Central memory CD8-positive, alpha-beta T cell (primary cell): ENCODE data around the gene EHD1.

Experiments
- ATAC-seq: fragments of 150-1000 bp; cut with Tn5 transposase; replicated peaks from 2 replicates; pipeline ENCODE4 v1.10.0; 2022; ENCODE audit warnings: mild to moderate bottlenecking, moderate FRiP score, moderate number of reproducible peaks; ENCODE audit not compliant: poor library complexity, severe bottlenecking; ENCODE audit errors: extremely low read depth
- DNase-seq, 2 donors: peaks; one replicate each; pipeline ENCODE4 v3.0.0; 2021; ENCODE audit warnings: low spot score in 2 of 2
- H3K27ac Mint-ChIP-seq: one replicate; pipeline ENCODE4 v1.8.0; 2022; ENCODE audit warnings: low read depth, mild to moderate bottlenecking, moderate library complexity, mixed read lengths
- H3K27me3 Mint-ChIP-seq: one replicate; pipeline ENCODE4 v1.8.0; 2022; ENCODE audit warnings: mixed read lengths
- H3K36me3 Mint-ChIP-seq: one replicate; pipeline ENCODE4 v1.8.0; 2022; ENCODE audit warnings: mild to moderate bottlenecking, moderate library complexity, mixed read lengths; ENCODE audit not compliant: insufficient read depth
- H3K4me1 Mint-ChIP-seq: one replicate; pipeline ENCODE4 v1.8.0; 2022; ENCODE audit warnings: mixed read lengths
- H3K4me3 Mint-ChIP-seq: one replicate; pipeline ENCODE4 v1.8.0; 2022; ENCODE audit warnings: mild to moderate bottlenecking, moderate library complexity, mixed read lengths
- H3K9me3 Mint-ChIP-seq: one replicate; pipeline ENCODE4 v1.8.0; 2022; ENCODE audit warnings: mixed read lengths

Gene EHD1

GRCh38 chr11:64845129-64845775 is 33.2 kb downstream of the EHD1 start:
- no peak for ATAC-seq
- H3K27me3 Mint-ChIP-seq = no peaks in the 10 kb centered on the region
- peaks cover 46% of the 10 kb centered on the region for H3K4me1 Mint-ChIP-seq
- DNase-seq = no peak
- H3K27ac Mint-ChIP-seq = peak overlapping the region; percentile 9
- H3K4me3 Mint-ChIP-seq = peak overlapping the region; percentile 80
- H3K9me3 Mint-ChIP-seq = no peaks in the 10 kb centered on the region
- peaks cover 6% of the 10 kb centered on the region for H3K36me3 Mint-ChIP-seq

DNA sequence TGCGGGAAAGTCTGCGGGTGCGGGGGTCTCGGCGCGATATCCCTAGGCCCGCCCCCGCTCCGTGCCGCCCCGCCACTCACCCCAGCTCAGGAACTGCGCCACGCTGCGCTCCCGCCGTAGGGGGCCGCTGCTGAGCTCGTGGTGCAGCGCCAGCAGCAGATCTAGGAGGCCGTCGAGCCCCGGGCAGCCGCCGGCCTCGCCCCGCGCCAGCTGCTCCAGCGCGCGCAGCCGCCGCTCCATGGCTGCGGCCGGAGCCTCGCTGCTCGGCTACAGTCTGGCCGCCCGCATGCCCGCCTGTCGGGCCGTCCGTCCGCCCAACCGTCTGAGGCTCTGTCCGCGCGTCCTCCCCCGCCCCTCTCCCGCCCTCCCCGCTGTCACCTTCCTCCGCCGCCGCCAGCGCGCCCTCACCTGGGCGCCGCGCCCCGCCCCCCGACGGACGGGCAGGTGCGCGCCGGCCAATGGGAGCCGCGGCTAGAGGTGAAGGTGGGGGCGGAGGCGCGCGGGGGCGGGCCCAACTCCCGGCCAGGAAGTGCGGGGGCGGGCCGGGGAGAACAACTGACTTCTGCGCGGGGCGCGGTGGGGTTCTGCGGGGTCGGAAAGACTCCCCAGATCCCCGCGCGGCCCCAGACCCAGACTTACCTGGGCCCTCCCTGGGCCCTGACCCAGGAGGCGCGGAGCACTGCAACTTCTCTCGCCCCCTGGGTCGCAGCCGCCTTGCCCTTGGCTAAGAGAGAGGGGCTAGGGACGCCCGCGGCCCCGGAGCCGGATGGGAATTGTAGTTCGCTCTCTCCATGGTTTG is 33.9 kb downstream of the EHD1 start, which contains the start of gene CDC42BPG:
Gene CDC42BPG (minus strand): TSS at position 324 of the 799 bp plus-strand sequence. CDS start 84 bp downstream, at position 240.
- Mint-ChIP-seq H3K27me3 (no peaks in the 10 kb centered on the region), H3K9me3 (no peaks in the 10 kb centered on the region), H3K4me3 (peak within 1 kb of the TSS; percentile 80), H3K36me3 (peaks cover 6% of the 10 kb centered on the region), H3K27ac (peak within 1 kb of the TSS; percentile 90), H3K4me1 (peaks cover 44% of the 10 kb centered on the region)
- DNase-seq (peak; percentile 45 to 50), ATAC-seq (peak; percentile 78)

- ATAC-seq = no peak
- Mint-ChIP-seq H3K36me3 (peaks cover 6% of the 10 kb centered on the region), H3K4me3 (peak overlapping the region; percentile 80), H3K27ac (peak overlapping the region; percentile 90), H3K27me3 (no peaks in the 10 kb centered on the region), H3K9me3 (no peaks in the 10 kb centered on the region), H3K4me1 (peaks cover 37% of the 10 kb centered on the region)
- DNase-seq = no peak
These were observed 34.6 kb downstream of the EHD1 start for GRCh38 chr11:64843686-64844329.

DNA sequence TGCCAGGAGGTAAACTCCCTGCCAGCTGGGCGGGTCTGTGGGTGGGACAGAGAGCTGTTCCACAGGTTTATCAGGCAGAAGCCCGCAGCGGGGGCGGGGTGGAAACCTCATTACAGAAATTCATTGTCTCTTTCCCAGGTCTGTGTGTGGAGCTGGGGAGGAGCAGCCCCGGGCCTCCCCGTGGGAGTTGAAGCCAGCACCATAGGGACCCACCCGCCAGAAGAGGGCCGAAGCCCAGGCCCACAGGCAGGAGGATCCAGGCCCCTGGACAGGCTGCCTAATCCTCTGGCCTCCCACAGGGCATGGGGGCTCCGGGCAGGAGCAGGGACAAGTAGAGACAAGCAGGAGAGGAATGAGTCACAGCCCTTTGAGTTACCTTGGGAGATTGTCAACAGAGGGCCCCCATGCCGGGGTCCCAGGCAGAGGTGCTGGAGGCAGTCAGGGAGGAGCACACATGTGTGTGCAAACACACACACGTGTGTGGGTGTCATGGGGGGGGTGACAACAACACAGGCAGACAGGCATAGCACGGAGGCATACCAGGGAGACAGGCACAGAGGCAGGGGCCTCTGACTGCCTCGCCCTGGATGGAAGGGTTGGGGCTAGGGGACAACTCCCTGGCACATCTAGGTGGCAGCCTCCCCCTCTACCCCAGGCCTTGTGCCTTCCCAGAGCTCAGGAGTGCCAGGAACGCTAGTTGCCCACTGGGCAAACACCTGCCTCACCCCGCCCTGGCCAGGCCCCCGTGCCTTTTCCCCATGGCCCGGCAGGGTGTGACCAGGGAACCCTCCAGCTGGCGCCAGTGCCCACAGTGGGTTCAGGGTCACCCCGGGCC is 35.4 kb downstream of the EHD1 start:
- Mint-ChIP-seq H3K27ac (peak overlapping the region; percentile 65), H3K4me3 (peak overlapping the region; percentile 80), H3K36me3 (peaks cover 6% of the 10 kb centered on the region), H3K4me1 (peaks cover 30% of the 10 kb centered on the region), H3K27me3 (no peaks in the 10 kb centered on the region), H3K9me3 (no peaks in the 10 kb centered on the region)
- DNase-seq (no peak), ATAC-seq (no peak)

- Mint-ChIP-seq H3K4me3 (peak overlapping the region; percentile 13), H3K36me3 (peaks cover 4% of the 10 kb centered on the region), H3K9me3 (no peaks in the 10 kb centered on the region), H3K4me1 (peaks cover 26% of the 10 kb centered on the region), H3K27ac (no peak overlapping the region), H3K27me3 (no peaks in the 10 kb centered on the region)
- DNase-seq (no peak), ATAC-seq (no peak)
These were observed 36.1 kb downstream of the EHD1 start for GRCh38 chr11:64842366-64842759.

DNA sequence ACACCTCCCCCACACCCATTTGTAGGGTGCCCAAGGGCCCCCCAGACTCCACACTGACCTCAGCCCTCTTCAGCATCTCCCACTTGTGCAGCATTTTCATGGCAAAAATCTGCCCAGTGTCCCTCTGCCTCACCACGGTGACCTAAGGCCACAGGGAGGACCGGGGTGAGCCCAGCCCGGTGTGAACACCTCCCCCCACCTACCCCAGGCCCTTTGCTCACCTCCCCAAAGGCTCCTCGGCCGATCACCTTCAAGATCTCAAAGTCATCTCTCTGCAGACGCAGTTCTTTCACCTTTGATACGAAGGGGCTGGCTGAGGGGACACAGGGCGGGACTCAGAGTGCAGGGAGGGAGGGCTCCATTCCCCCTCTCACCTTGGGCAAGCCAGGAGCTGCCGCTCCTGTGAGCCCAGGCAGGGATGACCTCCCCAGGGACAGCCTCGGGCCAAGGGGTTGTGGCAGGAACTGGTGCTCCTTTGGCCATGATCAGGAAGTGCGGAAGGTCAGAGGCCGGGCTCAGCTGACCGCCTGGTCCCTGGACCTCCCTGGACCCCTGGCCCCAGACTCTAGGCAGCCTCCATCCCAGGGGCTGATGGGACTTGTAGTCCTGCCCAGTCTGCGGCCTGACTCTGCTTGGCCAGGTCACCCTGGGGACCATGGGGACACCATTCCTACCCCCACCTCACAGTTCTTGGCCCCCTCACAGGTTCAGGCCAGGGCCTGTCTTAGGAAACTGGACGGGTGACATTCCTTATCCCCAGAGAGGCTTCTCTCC is 36.6 kb downstream of the EHD1 start:
- DNase-seq (no peak), ATAC-seq (no peak)
- H3K4me3 Mint-ChIP-seq = no peak overlapping the region
- no peak overlapping the region for H3K27ac Mint-ChIP-seq
- H3K9me3 Mint-ChIP-seq = no peaks in the 10 kb centered on the region
- peaks cover 20% of the 10 kb centered on the region for H3K4me1 Mint-ChIP-seq
- peaks cover 4% of the 10 kb centered on the region for H3K36me3 Mint-ChIP-seq
- no peaks in the 10 kb centered on the region for H3K27me3 Mint-ChIP-seq

DNA sequence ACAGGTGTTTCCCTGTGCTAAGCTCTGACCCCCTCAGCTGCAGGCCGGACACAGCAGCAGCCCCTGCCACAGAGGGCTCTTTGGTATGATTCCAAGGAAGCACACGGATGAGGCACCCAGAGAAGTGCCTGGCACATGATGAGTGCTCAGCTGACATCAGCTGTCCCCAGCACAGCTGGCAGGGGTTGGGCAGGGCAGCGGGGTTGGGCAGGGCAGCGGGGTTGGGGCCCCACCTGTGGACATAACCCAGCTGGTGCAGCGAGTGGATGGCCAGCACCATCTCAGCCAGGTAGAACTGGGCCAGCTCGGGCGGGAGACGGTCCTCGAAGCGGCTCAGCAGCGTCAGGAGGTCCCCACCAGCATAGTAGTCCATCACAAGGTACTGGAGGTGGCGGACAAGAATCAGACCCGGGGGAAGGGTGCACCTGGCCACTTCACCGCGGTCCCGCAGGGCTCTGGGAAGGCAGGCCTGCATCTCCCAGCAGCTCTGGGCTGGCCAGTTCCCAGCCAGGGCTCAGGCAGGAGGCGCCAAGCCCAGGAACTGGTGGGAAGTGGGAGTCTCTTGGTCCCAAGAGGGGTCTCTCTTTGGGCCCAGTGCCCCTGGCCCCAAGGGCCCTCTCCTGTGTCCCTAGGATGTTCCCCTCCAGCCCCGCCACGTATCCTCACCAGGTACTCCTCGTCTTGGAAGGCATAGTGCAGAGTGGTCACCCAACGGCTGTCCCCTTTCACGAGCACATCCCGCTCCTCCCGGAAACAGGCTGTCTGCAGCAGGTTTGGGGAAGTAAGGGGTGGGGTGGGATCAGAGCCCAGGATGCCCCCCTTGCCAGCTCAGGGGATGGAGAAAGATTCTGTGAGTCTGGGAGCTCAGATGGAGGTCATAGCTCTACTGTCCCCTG is 38.3 kb downstream of the EHD1 start:
- Mint-ChIP-seq H3K4me3 (no peak overlapping the region), H3K9me3 (no peaks in the 10 kb centered on the region), H3K27me3 (no peaks in the 10 kb centered on the region), H3K36me3 (peaks cover 2% of the 10 kb centered on the region), H3K27ac (no peak overlapping the region), H3K4me1 (peaks cover 18% of the 10 kb centered on the region)
- DNase-seq (no peak), ATAC-seq (no peak)

DNA sequence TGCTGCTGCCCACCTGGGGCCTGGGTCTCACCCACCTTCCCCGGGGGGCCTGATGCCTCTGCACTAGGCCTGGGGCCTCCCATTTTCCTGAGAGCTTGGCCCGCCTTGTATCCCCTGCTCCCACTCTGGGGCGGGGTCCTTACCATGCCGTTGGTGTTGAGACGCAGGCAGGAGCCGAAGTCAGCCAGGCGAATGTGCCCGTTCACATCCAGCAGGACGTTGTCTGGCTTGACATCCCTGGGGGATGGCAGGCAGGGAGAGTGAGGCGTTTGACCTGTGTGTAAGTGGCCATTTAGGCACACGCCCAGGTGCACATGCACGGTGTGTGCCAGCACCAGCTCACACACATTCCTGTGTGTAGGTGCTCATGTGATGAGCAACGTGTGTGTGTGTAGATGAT is 39.1 kb downstream of the EHD1 start:
- no peaks in the 10 kb centered on the region for H3K27me3 Mint-ChIP-seq
- no peak overlapping the region for H3K27ac Mint-ChIP-seq
- H3K36me3 Mint-ChIP-seq = peaks cover 2% of the 10 kb centered on the region
- H3K4me3 Mint-ChIP-seq = no peak overlapping the region
- ATAC-seq = no peak
- no peaks in the 10 kb centered on the region for H3K9me3 Mint-ChIP-seq
- peaks cover 14% of the 10 kb centered on the region for H3K4me1 Mint-ChIP-seq
- DNase-seq = no peak

DNA sequence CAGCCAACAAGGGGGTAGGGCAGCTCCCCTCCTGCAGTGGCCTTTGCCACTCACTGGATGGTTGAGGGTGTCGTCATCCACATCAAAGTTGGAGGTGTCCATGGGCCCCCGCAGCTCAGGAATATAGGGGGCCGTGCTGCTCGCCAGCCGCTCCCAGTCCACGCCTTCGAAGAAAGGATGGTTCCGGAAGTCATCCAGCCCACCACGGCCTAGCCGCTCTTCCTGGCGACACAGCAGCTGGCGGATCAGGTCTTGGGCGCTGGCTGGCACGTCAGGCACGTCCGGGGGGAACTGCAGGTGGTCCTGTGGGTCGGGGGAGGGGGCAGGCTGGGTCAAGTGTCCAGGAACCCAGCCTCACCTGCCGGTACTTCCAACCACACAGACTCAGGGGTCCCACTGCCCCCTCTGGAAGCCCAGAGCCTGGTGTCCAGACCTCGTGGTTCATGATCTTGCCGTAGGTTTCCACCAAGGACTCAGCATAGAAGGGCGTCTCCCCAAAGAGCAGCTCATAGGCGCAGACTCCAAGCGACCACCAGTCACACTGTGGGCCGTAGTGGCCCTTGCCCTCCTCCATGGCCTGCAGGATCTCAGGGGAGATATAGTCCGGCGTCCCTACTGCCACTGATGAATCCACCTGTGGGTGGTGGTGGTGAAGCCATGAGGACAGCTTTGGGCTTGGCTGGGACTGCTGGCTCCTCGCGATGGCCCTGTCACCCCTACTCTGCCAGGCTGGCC is 39.7 kb downstream of the EHD1 start:
- H3K9me3 Mint-ChIP-seq = no peaks in the 10 kb centered on the region
- no peak overlapping the region for H3K4me3 Mint-ChIP-seq
- ATAC-seq (no peak), DNase-seq (no peak)
- no peak overlapping the region for H3K27ac Mint-ChIP-seq
- peaks cover 10% of the 10 kb centered on the region for H3K4me1 Mint-ChIP-seq
- no peaks in the 10 kb centered on the region for H3K27me3 Mint-ChIP-seq
- H3K36me3 Mint-ChIP-seq = peaks cover 2% of the 10 kb centered on the region

DNA sequence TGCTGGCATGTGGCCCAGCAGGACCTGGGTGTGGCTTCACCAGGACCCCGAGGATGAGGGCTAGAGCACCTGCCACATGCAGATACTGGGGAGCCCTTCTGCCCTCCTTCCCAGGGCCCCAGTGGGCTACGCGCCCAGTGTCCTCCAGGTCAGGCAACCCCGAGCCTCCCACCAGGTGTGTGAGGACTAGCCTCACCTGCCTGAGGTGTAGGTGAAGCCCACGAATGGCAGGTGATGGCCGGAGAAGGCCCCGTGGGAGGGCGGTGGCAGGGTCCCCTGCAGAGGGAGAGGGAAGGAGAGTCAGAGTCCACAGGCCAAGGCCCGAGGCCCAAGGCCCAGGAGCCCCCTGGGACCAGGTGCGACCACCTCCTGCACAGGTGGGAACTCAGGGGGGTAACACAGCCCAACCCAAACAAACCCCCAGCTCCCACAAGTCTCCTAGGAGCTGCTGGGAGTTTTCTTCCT is 40.5 kb downstream of the EHD1 start:
- peaks cover 2% of the 10 kb centered on the region for H3K36me3 Mint-ChIP-seq
- no peaks in the 10 kb centered on the region for H3K9me3 Mint-ChIP-seq
- ATAC-seq = no peak
- H3K27ac Mint-ChIP-seq = no peak overlapping the region
- no peak for DNase-seq
- no peaks in the 10 kb centered on the region for H3K27me3 Mint-ChIP-seq
- H3K4me3 Mint-ChIP-seq = no peak overlapping the region
- H3K4me1 Mint-ChIP-seq = peaks cover 1% of the 10 kb centered on the region
